HG02623 (cell line): ENCODE measurements around the gene PCNX1.
A peak's percentile ranks its signal among the peaks of the same experiment; 100 is the strongest.
"Not testable (repeated sequence)": the region's sequence is repeated elsewhere in the genome, so short reads cannot be mapped to it uniquely, and the experiment has no call there.

Experiments
- ATAC-seq: cut with Tn5 transposase; IDR thresholded peaks from one replicate; pipeline ENCODE4 v1.9.1; 2021; ENCODE audit warnings: moderate library complexity; ENCODE audit not compliant: unreplicated experiment

PCNX1 gene

GRCh38 chr14:70915415-70915814 lies 8.2 kb downstream of the PCNX1 start:
- ATAC-seq = no peak

- no peak for ATAC-seq
Measured at GRCh38 chr14:70916300-70916699, 9.0 kb downstream of the PCNX1 start.

GRCh38 chr14:70916799-70917198 lies 9.5 kb downstream of the PCNX1 start:
- ATAC-seq = no peak

DNA sequence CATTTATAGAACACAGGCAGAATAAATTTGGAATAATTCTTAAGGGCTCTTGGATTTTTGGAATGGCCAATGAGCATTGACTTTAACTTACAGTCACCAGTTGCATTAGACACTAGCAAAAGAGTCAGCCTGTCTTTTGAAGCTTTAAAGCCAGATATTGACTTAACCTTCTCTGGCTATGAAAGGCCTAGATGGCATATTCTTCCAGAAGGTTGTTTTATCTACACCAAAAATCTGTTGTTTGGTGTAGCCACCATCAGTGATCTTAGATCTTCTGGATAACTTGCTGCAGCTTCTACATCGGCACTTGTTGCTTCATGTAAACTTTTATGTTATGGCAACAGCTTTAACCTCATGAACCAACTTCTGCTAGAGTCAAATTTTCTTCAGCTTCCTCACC lies 10.4 kb downstream of the PCNX1 start:
- no peak for ATAC-seq

DNA sequence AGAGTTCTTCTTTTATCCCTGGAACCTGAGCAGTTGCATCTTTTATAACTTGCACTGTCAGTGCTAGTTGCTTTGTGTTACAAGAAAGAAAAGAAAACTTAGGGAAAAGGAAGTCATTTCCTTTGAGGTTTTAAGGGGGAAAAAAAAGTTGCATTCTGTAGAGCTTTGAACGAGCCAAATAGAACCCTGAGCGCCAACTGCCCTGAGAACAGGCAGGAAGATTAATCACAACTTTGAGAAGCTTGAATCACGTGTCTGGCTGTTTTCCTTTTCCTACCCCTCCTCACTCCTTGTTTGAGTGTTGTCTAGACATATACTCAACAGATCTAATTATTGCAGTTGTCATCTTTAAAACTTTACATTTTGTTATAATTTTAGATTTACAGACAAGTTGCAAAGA lies 12.5 kb downstream of the PCNX1 start:
- no peak for ATAC-seq

DNA sequence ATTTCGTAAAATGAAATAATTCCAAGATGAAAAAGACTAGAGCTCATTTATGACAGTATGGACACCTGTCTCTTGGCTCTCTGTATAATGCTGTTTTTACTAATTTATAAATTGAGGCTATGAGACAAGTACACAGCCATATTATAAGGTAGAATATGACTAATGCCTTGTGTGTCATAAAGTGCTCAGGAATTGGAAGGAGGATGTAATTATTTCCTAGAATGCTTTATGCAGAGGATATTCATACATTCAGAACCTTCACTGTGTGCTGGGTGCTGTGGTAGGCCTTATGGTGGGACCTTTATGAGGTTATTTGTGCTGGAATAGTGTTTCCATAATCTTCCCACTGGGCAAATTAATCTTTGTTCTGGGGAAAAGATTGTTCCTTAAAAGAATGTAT lies 13.3 kb downstream of the PCNX1 start:
- no peak for ATAC-seq

GRCh38 chr14:70921669-70922068 lies 14.4 kb downstream of the PCNX1 start:
- no peak for ATAC-seq

DNA sequence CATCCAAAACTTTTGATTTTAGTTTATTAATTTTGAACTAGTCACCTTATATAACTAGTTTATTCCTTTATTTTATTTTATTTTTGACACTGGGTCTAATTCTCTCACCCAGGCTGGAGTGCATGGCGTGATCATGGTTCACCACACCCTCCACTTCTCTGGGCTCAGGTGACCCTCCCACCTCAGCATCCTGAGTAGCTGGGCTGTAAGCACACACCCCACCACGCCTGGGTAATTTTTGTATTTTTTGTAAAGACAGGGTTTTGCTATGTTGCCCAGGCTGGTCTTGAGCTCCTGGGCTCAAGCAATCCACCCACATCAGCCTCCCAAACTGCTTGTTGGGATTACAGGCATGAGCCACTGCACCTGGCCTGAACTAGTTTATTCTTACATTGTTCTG lies 17.3 kb downstream of the PCNX1 start:
- no peak for ATAC-seq

- ATAC-seq = no peak
Measured at GRCh38 chr14:70926235-70926830, 19.1 kb downstream of the PCNX1 start.

DNA sequence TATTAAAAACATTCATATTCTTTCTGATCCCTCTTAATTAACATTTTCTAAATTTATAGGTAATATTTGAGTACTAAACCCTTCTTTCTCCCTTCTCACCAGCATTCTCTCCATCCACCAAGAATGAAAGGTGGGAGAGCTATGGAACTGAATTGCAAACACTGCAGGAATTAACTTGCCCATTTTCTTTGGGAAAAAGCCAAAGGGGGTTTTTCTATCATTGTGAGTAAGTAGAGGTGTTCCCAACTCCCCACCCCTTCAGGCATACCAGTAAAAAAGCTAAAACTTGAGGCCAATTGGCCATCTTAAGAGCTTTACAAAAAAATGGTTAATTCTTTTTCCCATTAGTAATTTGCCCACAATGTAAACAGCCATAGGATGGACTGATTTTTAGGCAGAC lies 23.7 kb downstream of the PCNX1 start:
- no peak for ATAC-seq

DNA sequence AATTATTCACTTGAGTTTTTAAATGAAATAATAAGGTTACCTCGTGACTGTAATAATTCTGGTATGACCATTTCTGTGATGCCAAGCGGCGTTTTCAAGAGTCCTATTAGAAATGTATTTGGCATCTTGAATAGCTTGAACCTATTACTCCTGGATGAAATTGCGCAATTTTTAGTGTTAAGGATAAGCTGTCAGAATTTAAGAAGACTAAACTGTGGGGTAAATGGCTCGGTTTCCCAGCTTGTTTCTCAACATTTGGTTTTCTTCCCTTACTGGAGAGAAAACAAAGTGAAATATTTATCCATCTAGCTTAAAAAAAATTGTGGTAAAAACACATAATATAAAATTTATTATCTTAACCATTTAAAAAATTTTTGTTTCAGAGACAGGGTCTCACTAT lies 26.8 kb downstream of the PCNX1 start:
- ATAC-seq = no peak

GRCh38 chr14:70934502-70935134 lies 27.4 kb downstream of the PCNX1 start:
- ATAC-seq = peak; percentile 52

GRCh38 chr14:70935135-70935534 lies 27.9 kb downstream of the PCNX1 start:
- no peak for ATAC-seq

DNA sequence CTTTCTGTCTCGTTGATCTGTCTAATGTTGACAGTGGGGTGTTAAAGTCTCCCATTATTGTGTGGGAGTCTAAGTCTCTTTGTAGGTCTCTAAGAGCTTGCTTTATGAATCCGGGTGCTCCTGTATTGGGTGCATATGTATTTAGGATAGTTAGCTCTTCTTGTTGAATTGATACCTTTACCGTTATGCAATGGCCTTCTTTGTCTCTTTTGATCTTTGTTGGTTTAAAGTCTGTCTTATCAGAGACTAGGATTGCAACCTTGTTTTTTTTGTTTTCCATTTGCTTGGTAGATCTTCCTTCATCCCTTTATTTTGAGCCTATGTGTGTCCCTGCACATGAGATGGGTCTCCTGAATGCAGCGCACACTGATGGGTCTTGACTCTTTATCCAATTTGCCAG lies 32.4 kb downstream of the PCNX1 start:
- ATAC-seq = not testable (repeated sequence)

- ATAC-seq = not testable (repeated sequence)
Measured at GRCh38 chr14:70941637-70942341, 34.5 kb downstream of the PCNX1 start.

GRCh38 chr14:70942342-70942706 lies 35.1 kb downstream of the PCNX1 start:
- no peak for ATAC-seq

DNA sequence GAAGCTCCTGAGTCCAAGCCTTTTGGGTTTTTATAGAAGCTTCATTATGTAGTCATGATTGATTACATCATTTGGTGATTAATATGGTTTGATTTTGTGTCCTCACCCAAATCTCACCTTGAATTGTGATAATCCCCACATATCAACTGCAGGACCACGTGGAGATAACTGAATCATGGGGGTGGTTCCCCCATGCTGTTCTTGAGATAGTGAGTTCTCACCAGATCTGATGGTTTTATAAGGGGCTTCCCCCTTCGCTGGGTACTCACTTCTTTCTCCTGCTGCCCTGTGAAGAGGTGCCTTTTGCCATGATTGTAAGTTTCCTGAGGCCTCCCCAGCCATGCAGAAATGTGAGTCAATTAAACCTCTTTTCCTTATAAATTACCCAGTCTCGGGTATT lies 35.5 kb downstream of the PCNX1 start:
- not testable (repeated sequence) for ATAC-seq

- ATAC-seq = no peak
Measured at GRCh38 chr14:70943838-70944237, 36.6 kb downstream of the PCNX1 start.

DNA sequence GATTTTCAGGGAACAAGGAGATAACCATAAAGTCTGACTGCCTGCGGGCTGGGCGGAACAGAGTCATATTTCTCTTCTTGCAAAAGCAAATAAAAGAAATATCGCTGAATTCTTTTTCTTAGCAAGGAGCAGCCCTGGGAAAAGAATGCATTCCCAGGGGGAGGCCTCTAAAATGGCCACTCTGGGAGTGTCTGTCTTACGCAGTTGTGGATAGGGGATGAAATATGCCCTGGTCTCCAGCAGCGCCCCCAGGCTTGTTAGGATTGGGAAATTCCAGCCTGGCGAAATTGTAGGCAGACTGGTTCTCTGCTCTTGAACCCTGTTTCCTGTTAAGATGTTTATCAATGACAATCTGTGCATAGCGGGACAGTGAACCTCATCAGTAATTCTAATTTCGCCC lies 40.5 kb downstream of the PCNX1 start:
- no peak for ATAC-seq

GRCh38 chr14:70952485-70952884 lies 45.2 kb downstream of the PCNX1 start:
- ATAC-seq = no peak

DNA sequence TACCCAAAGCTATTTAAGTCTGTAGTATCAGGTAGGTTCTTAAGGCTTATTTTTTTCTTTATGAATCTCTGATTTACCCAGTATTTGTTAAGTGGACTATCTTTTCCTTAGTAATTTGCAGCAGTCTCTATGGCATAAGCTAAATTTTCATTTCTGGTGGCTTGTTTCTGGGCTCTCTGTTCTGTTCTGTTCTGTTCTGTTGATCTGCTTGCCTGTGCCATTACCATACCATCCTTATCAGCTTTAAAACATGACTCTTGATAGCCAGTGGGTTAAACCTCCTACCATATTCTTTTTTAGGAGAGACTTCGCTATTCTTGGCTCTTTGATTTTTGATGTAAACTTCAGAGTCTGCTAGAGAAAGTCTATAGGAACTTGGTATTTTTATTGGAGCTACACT lies 46.8 kb downstream of the PCNX1 start:
- ATAC-seq = no peak
